Measurements from ENCODE around the gene LZTS2.
"Not testable (repeated sequence)": the region's sequence is repeated elsewhere in the genome, so short reads cannot be mapped to it uniquely, and the experiment has no call there.

The LZTS2 gene, protein sequence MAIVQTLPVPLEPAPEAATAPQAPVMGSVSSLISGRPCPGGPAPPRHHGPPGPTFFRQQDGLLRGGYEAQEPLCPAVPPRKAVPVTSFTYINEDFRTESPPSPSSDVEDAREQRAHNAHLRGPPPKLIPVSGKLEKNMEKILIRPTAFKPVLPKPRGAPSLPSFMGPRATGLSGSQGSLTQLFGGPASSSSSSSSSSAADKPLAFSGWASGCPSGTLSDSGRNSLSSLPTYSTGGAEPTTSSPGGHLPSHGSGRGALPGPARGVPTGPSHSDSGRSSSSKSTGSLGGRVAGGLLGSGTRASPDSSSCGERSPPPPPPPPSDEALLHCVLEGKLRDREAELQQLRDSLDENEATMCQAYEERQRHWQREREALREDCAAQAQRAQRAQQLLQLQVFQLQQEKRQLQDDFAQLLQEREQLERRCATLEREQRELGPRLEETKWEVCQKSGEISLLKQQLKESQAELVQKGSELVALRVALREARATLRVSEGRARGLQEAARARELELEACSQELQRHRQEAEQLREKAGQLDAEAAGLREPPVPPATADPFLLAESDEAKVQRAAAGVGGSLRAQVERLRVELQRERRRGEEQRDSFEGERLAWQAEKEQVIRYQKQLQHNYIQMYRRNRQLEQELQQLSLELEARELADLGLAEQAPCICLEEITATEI

GRCh38 chr10:100999742-101000126 is at the start of gene LZTS2:
Gene LZTS2 (plus strand): TSS chr10:100999808. CDS start chr10:101002539, 2,731 bp downstream.
- DNase-seq, result no peak

GRCh38 chr10:100960251-100960650 is 39.4 kb upstream of the LZTS2 start:
- no peak for DNase-seq

DNA sequence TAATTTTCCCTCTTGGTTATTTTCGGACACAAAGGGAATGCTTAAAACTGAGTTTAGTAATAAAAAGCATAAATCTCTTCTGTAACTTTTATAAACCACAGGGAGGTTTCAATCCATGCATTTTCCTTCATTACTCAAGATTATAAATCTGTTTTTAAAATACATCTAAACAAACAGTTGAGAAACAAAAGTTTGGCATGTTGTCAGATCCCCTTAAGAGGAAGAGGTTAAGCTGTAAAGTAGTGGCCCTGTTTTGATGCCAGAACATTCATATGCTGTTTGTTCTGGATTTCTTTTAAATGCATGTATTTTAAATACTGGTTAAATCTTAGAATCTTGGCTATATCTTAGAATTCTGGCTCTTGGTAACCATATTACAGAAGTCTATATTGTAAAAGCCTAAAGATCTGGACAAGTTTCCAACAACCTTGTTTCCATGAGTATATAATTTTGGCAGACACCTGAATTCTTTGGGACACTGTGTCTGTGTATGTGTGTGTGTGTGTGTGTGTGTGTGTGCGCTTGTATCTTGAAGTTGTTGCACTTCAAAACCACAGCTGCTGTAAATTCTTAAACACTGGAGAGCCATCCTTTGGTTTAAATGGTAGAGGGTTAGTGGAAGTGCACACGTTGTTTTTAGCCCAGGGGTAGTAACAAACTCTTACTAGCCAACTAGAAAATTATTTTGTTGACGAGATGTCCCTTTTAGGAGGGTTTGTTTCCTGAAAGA is 37.1 kb upstream of the LZTS2 start:
- DNase-seq, result no peak

GRCh38 chr10:100963826-100964225 is 35.8 kb upstream of the LZTS2 start:
- DNase-seq, result no peak

DNA sequence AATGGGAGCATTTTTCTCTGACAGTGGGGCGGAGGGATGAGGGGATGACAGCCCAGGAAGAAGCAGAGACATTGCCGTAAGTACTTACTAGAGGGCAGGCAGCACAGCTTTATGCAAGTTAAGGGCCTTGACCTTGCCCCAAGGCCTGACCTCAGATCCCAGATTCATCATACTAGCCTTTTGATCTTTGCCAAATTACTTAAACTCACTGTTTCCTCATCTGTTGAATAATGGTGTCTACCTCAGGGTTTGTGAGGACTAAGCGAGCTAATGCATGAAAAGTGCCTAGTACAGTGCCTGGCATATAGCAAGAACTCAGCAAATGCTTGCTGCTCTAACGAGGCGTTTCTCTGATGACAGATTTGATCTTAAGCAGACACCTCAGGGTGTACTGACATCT is 33.8 kb upstream of the LZTS2 start:
- DNase-seq, result no peak

GRCh38 chr10:100966887-100967286 is 32.7 kb upstream of the LZTS2 start:
- no peak for DNase-seq

GRCh38 chr10:100967332-100967731 is 32.3 kb upstream of the LZTS2 start:
- no peak for DNase-seq

DNA sequence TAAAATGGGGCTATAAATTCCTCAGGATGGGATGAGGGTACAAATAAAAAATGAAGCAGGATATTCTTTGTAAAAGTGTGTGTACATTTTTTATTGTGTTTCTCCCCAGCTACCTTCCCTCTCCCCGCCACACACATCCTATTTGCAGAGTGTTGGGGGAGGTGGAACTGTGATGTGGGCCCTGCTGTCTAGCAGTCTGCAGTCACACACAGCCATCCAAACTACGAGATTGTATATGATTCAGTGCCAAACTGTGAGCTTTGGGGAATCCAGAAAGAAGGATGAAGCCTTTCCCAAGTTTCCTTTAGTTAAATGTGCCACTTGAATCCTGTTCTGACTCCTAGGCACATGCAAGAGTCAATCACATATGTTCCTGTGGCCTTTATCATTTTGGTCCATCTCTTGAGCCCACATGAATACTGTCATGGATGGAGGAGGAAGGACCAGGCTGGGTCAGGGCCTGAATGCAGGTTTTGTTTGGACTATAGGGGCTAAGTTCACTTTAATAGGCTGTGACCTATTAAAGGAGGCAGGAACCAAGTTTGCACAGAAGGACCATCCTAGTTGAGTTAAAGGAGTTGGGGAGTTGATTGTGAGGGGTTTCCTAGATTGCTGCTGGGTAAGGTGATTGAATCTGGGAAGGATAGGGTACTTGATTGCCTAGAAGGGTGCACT is 31.4 kb upstream of the LZTS2 start:
- no peak for DNase-seq

GRCh38 chr10:100968863-100969186 is 30.8 kb upstream of the LZTS2 start:
- DNase-seq, result no peak

- peak; percentile 19 for DNase-seq
These were observed 30.2 kb upstream of the LZTS2 start, which contains the start of gene SEMA4G for GRCh38 chr10:100969187-100970075. Gene SEMA4G (plus strand): TSS chr10:100969504. CDS start chr10:100972913, 3,409 bp downstream.

DNA sequence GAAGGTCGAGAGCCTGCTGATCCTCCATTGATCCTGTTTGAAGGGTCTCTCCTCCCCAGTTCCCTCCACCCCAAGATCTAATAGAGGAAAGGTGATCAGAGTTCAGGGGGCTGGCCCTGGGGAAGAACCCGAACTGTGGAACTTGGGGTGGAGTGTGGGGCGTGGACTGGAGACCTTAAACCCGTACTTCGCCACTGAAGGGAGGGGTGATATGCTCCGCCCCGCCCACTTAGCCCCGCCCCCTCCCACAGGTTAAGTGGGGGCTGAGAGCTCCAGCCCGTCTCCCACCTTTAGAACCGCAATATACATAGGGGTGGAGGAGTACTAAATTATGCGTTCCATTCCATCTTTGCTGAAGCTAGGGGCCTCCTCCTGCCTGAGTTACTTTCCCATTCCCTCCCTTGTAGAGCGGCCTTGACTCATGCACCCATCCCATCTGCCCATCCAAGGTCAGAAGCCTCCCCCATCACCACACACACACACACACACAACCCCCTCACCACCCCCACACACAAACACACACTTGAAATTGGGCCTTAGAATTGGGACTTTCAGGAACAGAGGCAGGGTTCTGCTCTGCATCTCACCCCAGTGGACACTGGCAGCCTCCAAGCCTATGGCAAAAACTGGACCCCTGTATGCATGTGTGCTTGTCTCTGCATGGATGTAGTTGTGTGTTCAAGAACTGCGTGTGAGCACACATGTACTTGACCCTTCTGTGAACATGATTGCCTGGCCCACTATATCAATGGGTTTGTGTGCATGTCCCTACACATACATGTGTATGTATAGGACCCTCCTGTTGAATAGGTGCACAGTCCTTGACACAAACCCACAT is 29.3 kb upstream of the LZTS2 start:
- DNase-seq, result no peak

GRCh38 chr10:100970914-100971811 is 28.4 kb upstream of the LZTS2 start:
- no peak for DNase-seq

GRCh38 chr10:100972115-100972903 is 27.3 kb upstream of the LZTS2 start:
- no peak for DNase-seq

DNA sequence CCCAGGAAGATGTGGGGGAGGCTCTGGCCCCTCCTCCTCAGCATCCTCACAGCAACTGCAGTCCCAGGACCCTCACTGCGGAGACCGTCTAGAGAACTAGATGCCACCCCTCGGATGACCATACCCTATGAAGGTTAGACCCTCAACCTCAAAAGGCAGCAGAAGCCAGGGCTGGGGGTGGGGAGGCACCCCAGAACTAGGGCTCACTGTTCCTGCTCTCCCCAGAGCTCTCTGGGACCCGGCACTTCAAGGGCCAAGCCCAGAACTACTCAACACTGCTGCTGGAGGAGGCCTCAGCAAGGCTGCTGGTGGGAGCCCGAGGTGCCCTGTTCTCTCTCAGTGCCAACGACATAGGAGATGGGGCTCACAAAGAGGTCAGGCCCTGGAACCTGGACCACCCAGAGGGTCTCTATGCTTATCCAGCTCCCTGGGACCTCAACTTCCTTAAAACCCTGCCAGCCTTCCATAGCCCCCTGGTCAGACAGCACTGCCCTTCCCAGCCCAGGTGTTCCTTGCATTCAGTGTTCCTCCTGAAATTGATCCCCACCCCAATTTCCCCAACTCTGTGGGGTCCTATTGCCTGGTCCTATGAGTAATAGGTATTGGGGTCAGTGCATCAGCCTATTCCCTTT is 26.6 kb upstream of the LZTS2 start:
- no peak for DNase-seq

GRCh38 chr10:100975397-100975796 is 24.2 kb upstream of the LZTS2 start:
- DNase-seq, result not testable (repeated sequence)

GRCh38 chr10:100976906-100977305 is 22.7 kb upstream of the LZTS2 start:
- no peak for DNase-seq

- DNase-seq, result no peak
These were observed 22.2 kb upstream of the LZTS2 start for GRCh38 chr10:100977436-100977835.

- DNase-seq, result no peak
These were observed 21.3 kb upstream of the LZTS2 start for GRCh38 chr10:100978121-100978900.
